OCI-LY1 (cell line): ENCODE measurements around the gene ZFP28.

Experiments
- CTCF ChIP-seq: fragments of 200-600 bp; sonication (generic), shearing (Covaris generic); IDR thresholded peaks from 2 replicates; pipeline ENCODE4 v1.5.1; 2017; ENCODE audit warnings: mild to moderate bottlenecking, antibody characterized with exemption, low read length, moderate library complexity, mixed read lengths
- EZH2 ChIP-seq: fragments of 200-600 bp; sonication (generic), shearing (Covaris generic); IDR thresholded peaks from 2 replicates; pipeline ENCODE4 v1.8.0; 2017; ENCODE audit warnings: borderline replicate concordance, mixed run types, mild to moderate bottlenecking, antibody characterized with exemption, low read length, moderate library complexity, mixed read lengths

DNA sequence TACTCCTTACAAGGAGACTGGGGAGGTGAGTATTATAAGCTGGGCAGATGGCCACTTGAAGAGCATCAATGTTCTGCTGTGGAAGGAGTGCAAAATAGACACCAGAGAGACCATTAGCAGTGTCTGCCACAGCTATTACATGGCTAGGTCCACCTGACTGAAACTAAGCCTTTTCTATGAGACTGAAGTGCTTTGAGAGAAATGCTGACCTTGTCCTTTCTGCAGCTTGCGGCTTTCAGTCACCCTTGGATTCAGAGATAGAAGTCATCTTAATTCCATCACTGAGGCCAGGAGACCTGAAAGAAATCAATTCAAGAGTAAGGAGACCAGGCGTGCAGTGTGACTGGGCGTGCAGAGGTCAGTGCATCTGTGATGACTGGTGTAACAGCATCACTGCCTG lies 1.3 kb upstream of the ZFP28 start:
- TF ChIP-seq CTCF (no peak), EZH2 (no peak)
